NCI-H146 (cell line): Measurements from ENCODE around the gene LHX4.

Source experiments
- DNase-seq: peaks from one replicate; lab custom pipeline; 2025; lab: John Stamatoyannopoulos, UW

Gene LHX4

GRCh38 chr1:180227861-180228647, 2.0 kb upstream of the LHX4 start:
- no peak for DNase-seq

DNA sequence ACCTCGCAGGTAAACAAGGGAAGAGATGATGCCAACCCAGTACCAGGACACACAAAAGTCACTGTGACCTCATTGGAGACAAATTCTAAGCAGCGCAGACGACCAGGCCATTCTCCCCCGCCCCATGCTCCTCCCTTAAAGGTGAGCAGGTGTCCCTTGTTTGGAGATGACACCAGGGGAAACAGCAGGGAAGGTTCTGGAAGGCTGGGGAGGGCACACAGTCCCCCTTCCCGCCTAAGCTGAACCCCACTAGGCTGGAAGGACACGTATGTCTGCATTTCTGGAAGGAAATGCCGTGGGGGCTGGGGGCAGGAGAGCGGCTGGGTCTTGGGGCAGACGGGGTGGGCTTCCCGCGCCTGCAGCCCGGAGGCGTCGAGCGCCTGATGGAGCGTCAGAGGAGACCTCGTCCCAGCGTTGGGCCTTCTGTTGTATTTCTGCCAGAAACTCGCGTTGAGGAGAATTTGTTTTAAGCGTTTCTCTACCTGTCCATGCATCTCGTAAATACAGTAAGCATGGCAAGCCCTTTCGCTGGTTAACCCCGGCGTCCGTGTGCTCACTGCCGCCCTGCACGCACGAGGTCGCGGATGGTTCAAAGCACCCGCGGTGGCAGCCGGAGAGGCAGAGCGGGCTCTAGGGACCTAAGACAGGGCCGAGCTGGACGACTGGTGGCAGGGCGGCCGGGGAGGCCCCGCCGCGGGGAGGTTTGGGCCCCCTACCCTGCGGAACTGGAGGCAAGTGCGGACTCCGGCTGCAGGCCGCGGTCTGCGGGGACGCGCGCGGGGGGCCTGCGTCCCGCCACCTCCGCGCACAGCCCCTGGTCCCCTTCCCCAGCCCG, 1.2 kb upstream of the LHX4 start:
- DNase-seq, result peak; percentile 39

DNA sequence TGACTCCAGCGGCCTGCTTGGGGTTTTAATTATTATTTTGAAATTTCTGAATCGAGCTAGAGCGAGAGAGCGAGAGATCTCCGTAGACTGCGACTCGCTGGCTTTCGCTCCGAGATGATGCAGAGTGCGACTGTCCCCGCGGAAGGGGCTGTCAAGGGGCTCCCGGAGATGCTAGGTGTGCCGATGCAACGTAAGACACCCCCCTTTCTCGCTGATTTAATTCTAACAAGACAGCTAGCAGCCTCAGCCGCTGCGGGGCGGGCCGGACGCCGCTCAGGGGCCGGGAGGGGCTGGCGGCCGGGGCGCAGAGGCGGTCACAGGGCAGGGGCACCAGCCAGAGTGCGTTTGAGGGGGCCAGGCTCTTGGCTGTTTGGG, 339 bp downstream of the LHX4 start:
- DNase-seq, result no peak

DNA sequence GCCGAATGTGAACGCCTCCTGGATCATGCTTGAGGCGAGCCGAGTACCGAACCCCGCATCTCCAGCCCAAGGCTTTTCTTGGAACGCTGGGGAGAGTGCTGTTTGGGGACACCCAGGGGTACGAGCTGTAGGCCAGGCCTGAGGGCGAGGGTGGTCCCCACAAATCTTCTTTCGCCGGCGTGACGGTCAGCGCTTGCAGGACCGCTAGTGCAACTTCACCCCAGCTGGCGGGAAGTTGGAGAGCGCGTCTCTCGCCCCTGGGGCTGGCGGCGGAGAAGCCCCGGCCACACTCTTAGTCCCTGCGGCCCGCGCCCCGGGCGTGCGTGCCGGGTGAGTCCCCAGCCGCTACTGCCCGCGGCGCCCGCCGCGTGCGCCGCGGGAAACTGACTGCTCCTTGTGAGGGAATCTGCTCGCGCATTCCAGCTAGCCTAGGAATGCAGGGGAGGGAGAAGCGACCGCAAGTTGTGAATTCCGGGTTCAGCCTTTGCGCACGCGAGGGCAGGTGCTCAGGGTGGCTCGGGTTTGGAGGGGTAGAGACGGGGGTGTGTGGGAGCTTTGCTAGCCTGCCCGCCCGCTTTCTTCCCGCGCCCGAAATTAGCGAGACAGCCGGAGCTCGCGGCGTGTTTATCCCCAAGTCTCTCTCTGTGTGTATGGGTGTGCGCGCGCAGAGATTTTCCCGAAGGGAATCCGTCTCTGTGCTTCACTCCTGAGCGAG, 884 bp downstream of the LHX4 start:
- peak; percentile 44 for DNase-seq

DNA sequence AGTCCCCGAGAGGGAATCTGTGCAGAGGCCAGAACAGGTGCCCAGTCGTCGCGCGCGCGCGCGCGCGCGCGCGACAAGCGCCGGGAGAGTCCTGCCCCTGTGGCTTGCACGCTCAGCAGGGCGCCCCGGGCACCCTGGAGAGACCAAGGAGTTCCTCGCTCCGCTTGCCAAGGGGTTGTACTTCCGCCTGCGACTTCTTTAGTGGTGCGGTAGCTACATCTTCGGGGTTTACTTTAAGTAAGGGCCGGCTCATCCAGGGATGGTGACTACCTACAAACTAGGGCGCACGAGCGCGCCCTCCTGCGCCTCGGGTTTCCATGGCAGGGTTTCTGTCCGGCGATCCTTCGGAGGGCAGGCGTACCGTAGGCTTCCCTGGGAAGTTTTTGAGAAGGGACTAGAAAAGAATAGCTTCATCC, 1.4 kb downstream of the LHX4 start:
- peak; percentile 33 for DNase-seq

- DNase-seq, result no peak
These were observed 1.9 kb downstream of the LHX4 start for GRCh38 chr1:180231936-180232335.

DNA sequence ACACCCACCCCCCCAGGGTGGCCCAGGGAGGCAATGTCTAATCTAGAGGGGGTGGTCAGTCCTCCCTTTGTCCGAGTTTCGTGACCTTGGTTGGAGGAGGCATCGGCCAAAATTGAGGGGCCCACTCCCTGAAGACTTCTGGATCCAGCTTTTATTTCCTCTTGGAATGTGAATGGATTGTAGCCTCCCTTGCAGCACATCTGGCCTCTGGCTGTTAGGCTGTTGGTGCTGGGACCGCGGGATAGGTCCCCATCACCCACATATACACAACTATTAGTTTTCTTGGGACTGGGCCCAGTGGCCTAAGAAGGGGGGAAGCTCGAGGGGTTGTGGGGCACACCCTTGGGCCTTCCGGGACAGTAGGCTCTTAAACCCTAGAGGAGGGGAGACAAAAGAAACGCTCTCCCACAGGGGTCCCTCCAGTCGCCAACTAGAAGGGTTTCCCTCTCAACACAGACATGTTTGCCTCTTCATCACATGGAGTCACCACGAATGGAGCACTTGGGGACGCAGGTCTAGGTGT, 2.5 kb downstream of the LHX4 start:
- DNase-seq, result no peak

- DNase-seq, result no peak
These were observed 3.3 kb downstream of the LHX4 start for GRCh38 chr1:180233191-180234011.

- no peak for DNase-seq
These were observed 4.5 kb downstream of the LHX4 start for GRCh38 chr1:180234369-180235076.

- no peak for DNase-seq
These were observed 5.0 kb downstream of the LHX4 start for GRCh38 chr1:180235077-180235501.

DNA sequence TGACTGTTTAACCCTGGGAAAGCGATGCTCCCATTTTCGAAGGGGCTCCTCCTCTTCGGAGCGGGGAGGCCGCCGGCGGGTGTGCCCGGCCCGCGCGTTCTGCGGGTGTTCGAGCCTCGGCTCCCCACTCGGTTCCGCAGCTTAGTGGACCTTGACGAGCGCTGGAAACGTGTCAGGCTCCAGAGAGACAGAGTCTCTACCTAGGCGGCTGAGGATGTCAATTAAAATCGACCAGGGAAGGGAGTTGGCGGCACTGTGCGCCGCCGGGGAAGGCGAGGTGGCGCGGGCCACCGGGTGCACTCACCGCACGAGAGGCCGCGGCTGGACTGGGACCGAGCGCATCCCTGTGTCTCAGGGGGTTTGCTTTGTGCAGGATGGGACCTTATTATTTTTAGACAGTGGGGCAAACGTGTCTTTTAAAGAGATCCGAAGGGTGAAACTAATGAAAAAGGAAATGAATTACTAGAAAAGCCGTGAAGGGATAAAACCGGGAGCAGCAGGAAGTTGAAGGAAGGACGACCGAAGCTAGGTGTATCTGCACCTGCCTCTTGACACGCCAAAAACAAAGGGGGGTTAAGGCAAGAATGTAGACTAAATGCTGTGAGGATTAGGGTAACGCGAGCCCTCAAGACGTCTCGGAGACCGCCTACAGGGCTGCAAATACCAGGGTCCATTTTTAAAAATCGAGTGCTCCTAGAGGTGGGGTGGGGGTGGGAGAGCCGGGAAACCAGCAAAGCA, 5.6 kb downstream of the LHX4 start:
- DNase-seq, result no peak

GRCh38 chr1:180236698-180237509, 6.8 kb downstream of the LHX4 start:
- DNase-seq, result peak; percentile 27

DNA sequence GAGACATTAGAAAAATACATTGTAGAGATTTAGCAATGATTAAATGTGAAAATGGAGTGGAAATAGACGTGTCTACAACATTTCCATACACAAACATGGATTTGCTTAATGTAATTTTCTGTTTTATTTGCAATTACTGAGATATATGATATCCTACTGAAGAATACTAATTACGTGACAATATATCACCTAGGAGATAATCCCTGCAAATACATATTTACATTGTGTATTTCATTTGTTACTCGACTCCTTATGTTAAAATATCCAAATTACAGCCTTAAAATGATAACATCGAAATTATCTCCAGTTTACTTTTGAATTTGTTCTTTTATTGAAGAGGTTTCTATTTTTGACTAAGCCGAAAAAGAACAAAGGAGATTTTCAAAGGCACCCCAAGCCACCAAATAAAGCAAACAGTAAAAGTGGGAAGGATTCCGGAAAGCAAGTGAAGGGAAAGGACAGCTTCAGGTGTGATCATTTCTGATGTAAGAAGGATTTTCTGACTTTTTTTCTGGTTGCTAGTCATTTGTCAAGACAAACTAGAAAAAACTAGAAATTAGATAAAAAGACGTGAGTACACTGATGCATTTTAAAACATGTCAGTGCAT, 7.9 kb downstream of the LHX4 start:
- DNase-seq, result peak; percentile 88

GRCh38 chr1:180238675-180239074, 8.6 kb downstream of the LHX4 start:
- DNase-seq, result no peak

GRCh38 chr1:180239145-180240096, 9.4 kb downstream of the LHX4 start:
- peak; percentile 9 for DNase-seq

- no peak for DNase-seq
These were observed 11.9 kb downstream of the LHX4 start for GRCh38 chr1:180241716-180242544.
